HG03520 (cell line): ENCODE measurements around the gene CSH1.
"Not testable (repeated sequence)": the region's sequence is repeated elsewhere in the genome, so short reads cannot be mapped to it uniquely, and the experiment has no call there.

Source experiments
- ATAC-seq: cut with Tn5 transposase; IDR thresholded peaks from one replicate; pipeline ENCODE4 v1.9.1; 2021; ENCODE audit warnings: mild to moderate bottlenecking, moderate library complexity; ENCODE audit not compliant: unreplicated experiment

Gene CSH1

GRCh38 chr17:63871646-63872365, 24.6 kb downstream of the CSH1 start:
- ATAC-seq: not testable (repeated sequence)

DNA sequence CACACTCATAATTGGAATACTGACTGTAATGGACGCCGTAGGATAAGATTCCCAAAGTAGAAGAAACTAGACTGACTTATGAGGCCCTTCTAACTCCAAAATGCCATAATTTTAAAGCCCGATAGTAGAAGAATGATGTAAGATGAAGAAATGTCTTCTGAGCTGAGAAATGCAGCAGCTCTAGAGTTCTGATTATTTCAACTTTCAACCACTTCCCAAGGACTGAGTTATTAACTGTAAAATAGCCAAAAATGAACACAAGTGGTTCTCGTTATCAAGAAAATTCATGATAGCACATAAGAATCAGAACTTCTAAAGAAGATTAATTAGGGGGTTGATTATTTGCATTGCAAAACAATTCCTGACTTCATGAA, 26.1 kb downstream of the CSH1 start:
- ATAC-seq: not testable (repeated sequence)

DNA sequence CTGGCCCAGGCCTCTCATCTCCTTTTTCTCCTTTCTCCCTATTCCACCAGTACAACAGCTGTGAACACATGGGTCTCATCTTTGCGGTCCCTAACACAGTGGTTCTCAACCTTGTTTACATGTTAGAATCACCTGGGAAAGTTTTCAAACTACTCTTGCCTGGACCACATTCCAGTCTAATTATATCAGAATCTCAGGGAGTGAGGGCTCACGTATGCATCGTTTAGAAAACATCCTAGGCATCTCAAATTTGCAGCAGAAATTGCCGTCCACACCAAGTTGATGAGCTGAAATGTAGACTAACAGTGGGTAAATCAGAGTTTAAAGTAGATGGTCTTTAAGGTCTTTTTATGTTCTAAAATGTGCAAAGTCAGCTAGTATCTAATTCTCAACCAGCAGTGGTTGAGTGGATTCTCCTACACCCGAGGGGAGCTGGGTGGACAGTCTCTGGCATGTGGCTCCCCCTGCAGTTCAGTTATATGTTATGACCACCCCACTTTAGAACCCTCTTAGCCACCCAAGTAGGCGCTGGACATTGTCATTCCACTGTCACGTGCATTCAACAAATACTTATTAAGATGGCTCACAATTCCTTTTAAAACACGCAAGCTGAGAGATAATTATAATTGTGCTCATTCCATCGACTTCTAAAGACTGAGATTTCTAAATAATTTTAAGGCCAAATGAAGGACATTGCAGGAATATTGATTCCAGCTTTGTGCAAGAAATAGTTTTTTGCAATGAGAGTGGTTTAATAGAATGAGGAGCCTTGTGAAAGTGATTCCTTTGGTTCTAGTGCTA, 26.7 kb downstream of the CSH1 start:
- not testable (repeated sequence) for ATAC-seq

DNA sequence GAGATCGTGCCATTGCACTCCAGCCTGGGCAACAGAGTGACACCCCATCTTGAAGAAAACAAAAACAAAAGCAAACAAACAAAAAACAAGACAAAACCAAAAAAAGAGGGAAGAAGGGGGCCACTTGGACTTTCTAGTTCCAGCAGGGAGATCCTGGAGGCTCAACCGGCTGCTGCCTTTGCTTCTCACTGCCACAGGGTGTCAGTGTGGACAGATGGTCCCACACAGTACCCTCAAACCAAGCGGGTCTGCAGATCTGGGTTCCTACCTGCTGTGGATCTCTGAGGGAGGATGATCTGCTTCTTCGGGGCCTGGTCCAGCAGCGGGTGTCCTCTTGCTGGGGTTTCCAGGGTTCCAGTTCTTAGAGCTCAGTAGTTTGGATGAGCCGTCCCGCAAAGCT, 29.7 kb downstream of the CSH1 start:
- ATAC-seq: not testable (repeated sequence)

GRCh38 chr17:63859257-63859656, 37.1 kb downstream of the CSH1 start:
- ATAC-seq: no peak

DNA sequence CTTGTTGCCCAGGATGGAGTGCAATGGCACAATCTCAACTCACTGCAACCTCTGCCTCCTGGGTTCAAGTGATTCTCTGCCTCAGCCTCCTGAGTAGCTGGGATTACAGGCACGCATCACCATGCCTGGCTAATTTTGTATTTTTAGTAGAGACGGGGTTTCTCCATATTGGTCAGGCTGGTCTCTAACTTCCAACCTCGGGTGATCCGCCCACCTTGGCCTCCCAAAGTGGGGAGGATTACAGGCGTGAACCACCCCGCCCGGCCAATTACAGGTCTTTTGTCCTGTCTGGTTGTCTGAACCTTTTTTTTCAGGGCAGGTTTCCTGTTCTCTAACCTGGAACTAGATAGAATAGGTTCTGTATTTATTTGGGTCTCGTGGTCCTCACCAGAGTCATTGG, 39.9 kb downstream of the CSH1 start:
- ATAC-seq: not testable (repeated sequence)

DNA sequence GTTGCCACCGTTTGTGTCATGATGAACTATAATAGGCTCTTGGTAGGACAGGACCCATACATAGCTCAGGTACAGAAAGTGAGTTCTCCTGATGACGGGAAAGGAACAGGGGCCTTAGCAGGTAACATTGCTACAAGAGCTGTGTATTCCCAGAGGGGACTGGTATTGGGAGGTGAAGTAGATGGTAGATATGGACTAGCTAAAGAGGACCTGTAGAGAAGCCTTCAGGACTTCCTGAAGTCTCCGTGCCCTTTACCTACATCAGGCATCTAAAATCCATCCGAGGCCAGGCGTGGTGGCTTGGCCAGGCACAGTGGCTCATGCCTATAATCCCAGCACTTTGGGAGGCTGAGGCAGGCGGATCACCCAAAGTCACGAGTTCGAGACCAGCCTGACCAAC, 41.2 kb downstream of the CSH1 start:
- ATAC-seq: no peak

GRCh38 chr17:63854709-63855108, 41.7 kb downstream of the CSH1 start:
- ATAC-seq: no peak

GRCh38 chr17:63853260-63853659, 43.1 kb downstream of the CSH1 start:
- no peak for ATAC-seq

GRCh38 chr17:63850401-63850800, 46.0 kb downstream of the CSH1 start:
- no peak for ATAC-seq

DNA sequence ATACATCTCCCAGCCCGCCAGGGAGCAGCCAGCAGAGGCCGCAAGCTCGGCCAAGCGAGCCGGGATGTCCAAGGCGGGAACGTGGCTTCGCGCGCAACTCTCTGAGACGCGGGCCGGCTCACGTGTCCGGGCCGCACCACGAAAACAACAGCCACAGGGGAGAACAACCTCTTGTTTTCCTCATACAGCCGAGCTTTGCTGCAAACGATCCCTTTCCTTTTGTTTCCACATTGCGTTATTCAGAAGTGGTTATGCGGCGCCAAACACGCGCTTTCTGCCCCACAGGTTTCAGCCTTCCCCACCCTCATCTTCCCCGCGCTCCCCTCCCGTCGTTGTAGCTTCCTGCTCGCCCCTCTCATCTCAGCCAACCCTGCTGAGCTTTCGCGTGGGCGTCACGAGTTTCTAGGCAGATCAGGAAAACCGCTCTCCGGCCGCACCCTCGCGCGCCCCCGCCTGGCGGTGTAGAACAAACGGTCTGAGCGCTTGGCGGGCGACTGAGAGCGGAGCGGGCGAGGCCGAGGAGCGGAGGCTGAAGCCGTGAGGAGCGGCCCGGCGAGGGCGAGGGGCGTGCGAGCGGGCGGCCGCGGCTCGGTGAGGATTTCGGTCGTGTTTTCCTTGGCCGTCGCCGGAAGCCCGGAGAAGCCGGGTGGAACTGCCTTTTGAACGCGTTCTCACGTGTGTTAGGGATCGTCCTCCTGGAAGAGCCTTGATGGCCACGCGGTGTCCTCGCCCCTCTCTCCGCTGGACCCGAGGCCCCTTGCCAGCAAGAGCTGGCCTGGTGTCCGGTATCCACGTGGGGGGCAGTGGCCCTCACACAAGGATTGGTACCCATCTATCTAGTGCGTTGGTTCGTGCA, 47.3 kb downstream of the CSH1 start:
- peak; percentile 82 for ATAC-seq

DNA sequence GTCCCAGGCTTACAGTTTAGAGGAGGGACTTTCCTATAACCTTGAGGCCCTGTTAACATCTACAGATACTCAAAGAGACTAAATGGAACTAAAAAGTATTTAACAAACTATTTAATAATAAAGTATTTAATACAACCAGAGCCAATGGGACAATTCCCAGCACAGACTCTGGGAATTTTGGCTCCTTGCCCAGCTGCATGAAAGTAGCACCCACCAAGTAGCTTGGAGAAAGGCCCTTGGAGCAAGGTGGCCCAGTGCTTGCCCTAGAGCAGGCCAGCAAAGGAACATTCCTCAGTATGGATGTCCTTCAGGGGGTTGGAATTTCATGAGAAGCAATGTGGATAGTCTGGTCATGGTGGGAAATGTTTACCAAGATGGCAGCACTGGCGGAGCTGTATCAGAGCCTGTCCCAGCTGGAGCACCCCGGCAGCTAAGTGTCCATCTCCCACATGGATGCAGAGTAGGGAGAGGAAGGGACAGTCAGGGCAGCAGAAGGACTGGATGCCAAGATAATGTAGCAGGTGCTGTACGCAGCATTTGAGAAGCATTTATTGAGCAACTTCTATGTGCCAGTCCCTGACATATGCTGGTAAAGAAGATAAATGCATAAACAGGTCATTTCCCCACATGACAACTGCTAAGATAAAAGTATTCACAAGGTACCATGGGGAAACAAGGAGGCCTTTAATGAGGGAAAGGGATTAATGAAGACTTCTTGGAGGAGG, 48.7 kb downstream of the CSH1 start:
- no peak for ATAC-seq

DNA sequence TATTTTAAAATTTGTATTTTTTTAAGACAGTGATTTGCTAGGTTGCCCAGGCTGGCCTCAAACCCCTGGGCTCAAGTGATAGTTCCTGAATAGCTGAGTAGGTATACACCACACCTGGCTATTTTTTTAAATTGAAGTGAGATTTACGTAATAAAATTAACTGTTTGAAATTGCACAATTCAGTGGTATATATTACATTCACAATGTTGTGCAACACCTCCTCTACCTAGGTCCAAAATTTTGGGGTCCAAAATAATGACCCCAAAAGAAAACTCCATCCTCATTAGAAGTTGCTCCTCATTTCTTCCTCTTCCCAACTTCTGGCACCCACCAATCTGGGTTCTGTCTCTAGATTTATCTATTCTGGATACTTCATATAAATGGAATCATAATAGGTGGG, 50.9 kb downstream of the CSH1 start:
- ATAC-seq: no peak
